Activated CD4-positive, alpha-beta memory T cell treated with anti-CD3 and anti-CD28 coated beads for 36 hours (primary cell): ENCODE measurements around the gene ASTN2. TPM values are rescaled to one million over a fixed set of nuclear protein-coding genes. Genes with fewer than 3 reads are reported as not detected.

ENCODE experiments used
- CTCF ChIA-PET: fragments of 350-600 bp; sonication (Branson Sonifier 250); formaldehyde crosslinking; loops from one replicate; lab custom pipeline; 2021; ENCODE audit warnings: antibody characterized with exemption, inconsistent platforms; lab: Charles Lee
- POLR2A ChIA-PET: fragments of 350-600 bp; sonication (Branson Sonifier 250); formaldehyde crosslinking; loops from one replicate; lab custom pipeline; 2021; ENCODE audit warnings: antibody characterized with exemption; lab: Charles Lee
- DNase-seq: peaks from one replicate; pipeline ENCODE4 v3.0.0-alpha.2; 2020
- H3K27ac Mint-ChIP-seq: one replicate; pipeline ENCODE4 v1.8.0; 2021; ENCODE audit warnings: mixed read lengths
- H3K27me3 Mint-ChIP-seq: one replicate; pipeline ENCODE4 v1.8.0; 2021; ENCODE audit warnings: mixed read lengths
- H3K36me3 Mint-ChIP-seq: one replicate; pipeline ENCODE4 v1.8.0; 2021; ENCODE audit warnings: mixed read lengths
- H3K4me1 Mint-ChIP-seq: one replicate; pipeline ENCODE4 v1.8.0; 2021; ENCODE audit warnings: low read depth, mixed read lengths
- H3K4me3 Mint-ChIP-seq: one replicate; pipeline ENCODE4 v1.8.0; 2021; ENCODE audit warnings: mild to moderate bottlenecking, mixed read lengths
- H3K9me3 Mint-ChIP-seq: one replicate; pipeline ENCODE4 v1.8.0; 2021; ENCODE audit warnings: mixed read lengths
- intact Hi-C: fragments of 100-400 bp; cut with micrococcal nuclease; formaldehyde crosslinking; loops from one replicate; pipeline ENCODE4 v1.15.1; 2023
- total RNA-seq, 2 experiments: library from RNA; stranded (reverse); gene quantifications; one replicate each; pipeline ENCODE4 v1.2.3, GENCODE V29; 2021

Gene ASTN2
- total RNA-seq, 2 experiments from 2014 or later: 3.3 to 3.4 TPM

- H3K4me1 Mint-ChIP-seq: no peaks in the 10 kb centered on the region
- ChIA-PET POLR2A (no interaction called here), CTCF (no interaction called here)
- no peak overlapping the region for H3K4me3 Mint-ChIP-seq
- no peak overlapping the region for H3K27ac Mint-ChIP-seq
- DNase-seq: no peak
- intact Hi-C loops: no loop called here
- H3K27me3 Mint-ChIP-seq: peaks cover 2% of the 10 kb centered on the region
- H3K9me3 Mint-ChIP-seq: no peaks in the 10 kb centered on the region
- H3K36me3 Mint-ChIP-seq: no peaks in the 10 kb centered on the region
Observed at GRCh38 chr9:116809656-116810055, 605.2 kb downstream of the ASTN2 start.

GRCh38 chr9:116806075-116806474 is 608.8 kb downstream of the ASTN2 start:
- DNase-seq: no peak
- intact Hi-C loops: no loop called here
- Mint-ChIP-seq H3K4me3 (no peak overlapping the region), H3K36me3 (no peaks in the 10 kb centered on the region), H3K27ac (no peak overlapping the region), H3K4me1 (no peaks in the 10 kb centered on the region), H3K9me3 (no peaks in the 10 kb centered on the region), H3K27me3 (no peaks in the 10 kb centered on the region)
- ChIA-PET POLR2A (no interaction called here), CTCF (no interaction called here)

- intact Hi-C loops: no loop called here
- H3K27ac Mint-ChIP-seq: no peak overlapping the region
- no peak overlapping the region for H3K4me3 Mint-ChIP-seq
- CTCF ChIA-PET: no interaction called here
- POLR2A ChIA-PET: no interaction called here
- no peaks in the 10 kb centered on the region for H3K9me3 Mint-ChIP-seq
- peaks cover 6% of the 10 kb centered on the region for H3K27me3 Mint-ChIP-seq
- no peak for DNase-seq
- H3K4me1 Mint-ChIP-seq: no peaks in the 10 kb centered on the region
- no peaks in the 10 kb centered on the region for H3K36me3 Mint-ChIP-seq
Observed at GRCh38 chr9:116800885-116801284, 614.0 kb downstream of the ASTN2 start.

- H3K27me3 Mint-ChIP-seq: peaks cover 6% of the 10 kb centered on the region
- ChIA-PET CTCF (no interaction called here), POLR2A (no interaction called here)
- H3K27ac Mint-ChIP-seq: no peak overlapping the region
- intact Hi-C loops: no loop called here
- no peaks in the 10 kb centered on the region for H3K4me1 Mint-ChIP-seq
- no peak overlapping the region for H3K4me3 Mint-ChIP-seq
- H3K36me3 Mint-ChIP-seq: no peaks in the 10 kb centered on the region
- no peaks in the 10 kb centered on the region for H3K9me3 Mint-ChIP-seq
- no peak for DNase-seq
Observed at GRCh38 chr9:116800074-116800473, 614.8 kb downstream of the ASTN2 start.

- Mint-ChIP-seq H3K27me3 (peaks cover 6% of the 10 kb centered on the region), H3K4me3 (no peak overlapping the region), H3K27ac (no peak overlapping the region), H3K4me1 (no peaks in the 10 kb centered on the region), H3K36me3 (no peaks in the 10 kb centered on the region), H3K9me3 (no peaks in the 10 kb centered on the region)
- CTCF ChIA-PET: no interaction called here
- POLR2A ChIA-PET: no interaction called here
- no peak for DNase-seq
- intact Hi-C loops: no loop called here
Observed at GRCh38 chr9:116798521-116798920, 616.3 kb downstream of the ASTN2 start.

- intact Hi-C loops: no loop called here
- Mint-ChIP-seq H3K36me3 (no peaks in the 10 kb centered on the region), H3K27ac (no peak overlapping the region), H3K27me3 (peaks cover 6% of the 10 kb centered on the region), H3K4me1 (no peaks in the 10 kb centered on the region), H3K4me3 (no peak overlapping the region), H3K9me3 (no peaks in the 10 kb centered on the region)
- DNase-seq: no peak
- CTCF ChIA-PET: no interaction called here
- POLR2A ChIA-PET: no interaction called here
Observed at GRCh38 chr9:116797276-116797675, 617.6 kb downstream of the ASTN2 start.

GRCh38 chr9:116796669-116797068 is 618.2 kb downstream of the ASTN2 start:
- Mint-ChIP-seq H3K36me3 (no peaks in the 10 kb centered on the region), H3K27me3 (peaks cover 6% of the 10 kb centered on the region), H3K4me1 (no peaks in the 10 kb centered on the region), H3K27ac (no peak overlapping the region), H3K9me3 (no peaks in the 10 kb centered on the region), H3K4me3 (no peak overlapping the region)
- intact Hi-C loops: no loop called here
- ChIA-PET POLR2A (no interaction called here), CTCF (no interaction called here)
- no peak for DNase-seq

- Mint-ChIP-seq H3K4me1 (no peaks in the 10 kb centered on the region), H3K36me3 (no peaks in the 10 kb centered on the region), H3K9me3 (no peaks in the 10 kb centered on the region), H3K27me3 (peaks cover 3% of the 10 kb centered on the region), H3K4me3 (no peak overlapping the region), H3K27ac (no peak overlapping the region)
- ChIA-PET CTCF (no interaction called here), POLR2A (no interaction called here)
- intact Hi-C loops: no loop called here
- no peak for DNase-seq
Observed at GRCh38 chr9:116795821-116796220, 619.0 kb downstream of the ASTN2 start.

- intact Hi-C loops: no loop called here
- Mint-ChIP-seq H3K36me3 (no peaks in the 10 kb centered on the region), H3K4me3 (no peak overlapping the region), H3K27ac (no peak overlapping the region), H3K27me3 (peaks cover 2% of the 10 kb centered on the region), H3K9me3 (no peaks in the 10 kb centered on the region), H3K4me1 (no peaks in the 10 kb centered on the region)
- no peak for DNase-seq
- ChIA-PET POLR2A (no interaction called here), CTCF (no interaction called here)
Observed at GRCh38 chr9:116792271-116792670, 622.6 kb downstream of the ASTN2 start.

- DNase-seq: no peak
- no peaks in the 10 kb centered on the region for H3K9me3 Mint-ChIP-seq
- H3K4me3 Mint-ChIP-seq: no peak overlapping the region
- POLR2A ChIA-PET: no interaction called here
- intact Hi-C loops: no loop called here
- CTCF ChIA-PET: no interaction called here
- H3K27ac Mint-ChIP-seq: no peak overlapping the region
- no peaks in the 10 kb centered on the region for H3K36me3 Mint-ChIP-seq
- H3K27me3 Mint-ChIP-seq: peaks cover under 1% of the 10 kb centered on the region
- H3K4me1 Mint-ChIP-seq: no peaks in the 10 kb centered on the region
Observed at GRCh38 chr9:116791326-116791725, 623.5 kb downstream of the ASTN2 start.

GRCh38 chr9:116789081-116789480 is 625.8 kb downstream of the ASTN2 start:
- no peak for DNase-seq
- H3K27me3 Mint-ChIP-seq: peaks cover 10% of the 10 kb centered on the region
- H3K4me1 Mint-ChIP-seq: no peaks in the 10 kb centered on the region
- intact Hi-C loops: no loop called here
- no peaks in the 10 kb centered on the region for H3K9me3 Mint-ChIP-seq
- POLR2A ChIA-PET: no interaction called here
- H3K27ac Mint-ChIP-seq: no peak overlapping the region
- no peak overlapping the region for H3K4me3 Mint-ChIP-seq
- CTCF ChIA-PET: no interaction called here
- H3K36me3 Mint-ChIP-seq: no peaks in the 10 kb centered on the region

- CTCF ChIA-PET: no interaction called here
- H3K36me3 Mint-ChIP-seq: no peaks in the 10 kb centered on the region
- no peak for DNase-seq
- H3K4me3 Mint-ChIP-seq: no peak overlapping the region
- intact Hi-C loops: no loop called here
- POLR2A ChIA-PET: no interaction called here
- H3K9me3 Mint-ChIP-seq: no peaks in the 10 kb centered on the region
- no peak overlapping the region for H3K27ac Mint-ChIP-seq
- peaks cover 18% of the 10 kb centered on the region for H3K27me3 Mint-ChIP-seq
- no peaks in the 10 kb centered on the region for H3K4me1 Mint-ChIP-seq
Observed at GRCh38 chr9:116786737-116787136, 628.1 kb downstream of the ASTN2 start.

GRCh38 chr9:116777116-116777515 is 637.7 kb downstream of the ASTN2 start:
- POLR2A ChIA-PET: no interaction called here

More at GRCh38 chr9:116777116-116777515, 637.7 kb downstream of the ASTN2 start:
- H3K9me3 Mint-ChIP-seq: no peaks in the 10 kb centered on the region
- no peaks in the 10 kb centered on the region for H3K4me1 Mint-ChIP-seq
- no peaks in the 10 kb centered on the region for H3K36me3 Mint-ChIP-seq
- intact Hi-C loops: no loop called here
- peaks cover 7% of the 10 kb centered on the region for H3K27me3 Mint-ChIP-seq
- H3K27ac Mint-ChIP-seq: no peak overlapping the region
- CTCF ChIA-PET: no interaction called here
- H3K4me3 Mint-ChIP-seq: no peak overlapping the region
- DNase-seq: no peak
